Measurements from ENCODE around the gene STC2. TPM values are rescaled to one million over a fixed set of nuclear protein-coding genes. Genes with fewer than 3 reads are reported as not detected.

Gene STC2
- 78.9 and 86.2 TPM in 2 replicates for total RNA-seq

DNA sequence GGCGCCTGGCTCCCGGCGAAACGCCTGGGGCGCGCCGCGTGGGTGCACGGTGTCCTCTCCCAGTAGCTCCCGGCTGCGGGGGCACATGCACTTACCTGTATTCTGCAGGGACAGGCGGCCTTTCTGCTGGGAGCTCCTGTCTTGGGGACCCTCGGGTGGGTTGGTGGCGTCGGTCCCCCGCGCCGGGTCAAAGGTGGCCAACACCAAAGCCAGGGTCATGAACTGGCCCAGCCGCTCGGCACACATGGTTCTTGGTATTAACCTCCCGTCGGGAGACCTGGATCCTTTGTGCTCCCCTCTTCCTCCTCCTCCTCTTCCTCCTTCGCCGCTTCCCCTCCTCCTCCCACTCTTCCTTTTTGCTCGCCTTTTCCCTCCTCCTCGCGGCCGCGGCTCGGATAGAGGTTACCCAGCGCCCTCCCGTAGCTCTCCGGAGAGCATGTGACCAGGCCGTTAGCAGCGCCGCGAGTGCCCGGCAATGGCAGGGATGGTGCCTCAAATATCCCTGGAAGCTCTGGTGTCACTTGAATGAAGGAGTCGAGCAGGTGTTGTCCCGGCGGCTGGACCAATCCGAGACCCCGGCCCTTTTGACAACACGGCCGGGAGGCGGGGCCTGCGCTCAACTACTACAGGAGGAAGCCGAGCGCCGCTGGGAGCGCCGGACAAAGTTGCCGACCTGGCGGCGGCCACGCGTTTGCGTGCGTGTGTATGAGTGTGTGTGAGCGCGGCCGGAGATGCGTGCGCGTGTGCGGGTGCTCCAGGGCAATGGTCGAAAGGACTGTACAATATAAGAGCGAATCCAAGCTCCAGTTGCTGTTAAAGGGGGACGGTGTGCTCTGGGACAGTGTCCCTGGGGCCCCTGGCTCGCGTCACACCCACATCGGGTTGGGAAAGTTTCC is at the start of gene STC2:
Gene STC2 (minus strand): TSS at position 467 of the 896 bp plus-strand sequence. CDS start 221 bp downstream, at position 246.

Other genes starting within 250 kb of the STC2 start
- 17.8 and 23.0 TPM in 2 replicates for gene BNIP1, start 183.9 kb downstream of the STC2 start, total RNA-seq
- gene NKX2-5, start 93.2 kb downstream of the STC2 start, total RNA-seq: not detected in 2 replicates

Measured in bronchus fibroblast of lung (primary cell).